Measurements from ENCODE around the gene DNLZ.

GRCh38 chr9:136355616-136356557 lies 7.7 kb downstream of the DNLZ start:
- no peak for TF ChIP-seq CTCF (IDR thresholded peaks at IDR 0.05; ENCODE audit: insufficient read depth, low read length, poor library complexity, severe bottlenecking)
- TF ChIP-seq EZH2phosphoT487 (conservative IDR thresholded peaks at IDR 0.05; ENCODE audit: low read length), result no peak
